WTC11 (cell line): ENCODE measurements around the gene STXBP6. TPM values are rescaled to one million over a fixed set of nuclear protein-coding genes. Genes with fewer than 3 reads are reported as not detected.

Experiments
- ATAC-seq: fragments of 200-7000 bp; cut with Tn5 transposase; 2 replicates; pipeline ENCODE4 v1.10.0; 2021; ENCODE audit warnings: mild to moderate bottlenecking, moderate library complexity
- CTCF ChIA-PET: fragments of 300-600 bp; sonication (Branson Sonifier 250); formaldehyde crosslinking; loops from one replicate; lab custom pipeline; 2021; ENCODE audit warnings: antibody characterized with exemption; lab: Charles Lee
- POLR2A ChIA-PET: fragments of 350-600 bp; sonication (Branson Sonifier 250); formaldehyde crosslinking; loops from one replicate; lab custom pipeline; 2021; ENCODE audit warnings: antibody characterized with exemption; lab: Charles Lee
- DNase-seq: peaks from one replicate; pipeline ENCODE4 v3.0.0; 2021; ENCODE audit warnings: low spot score
- H3K27ac Mint-ChIP-seq: 2 replicates; pipeline ENCODE4 v1.8.0; 2021; ENCODE audit warnings: mixed read lengths
- H3K27me3 Mint-ChIP-seq: 2 replicates; pipeline ENCODE4 v1.8.0; 2021; ENCODE audit warnings: low read depth, mild to moderate bottlenecking, moderate library complexity, mixed read lengths
- H3K36me3 Mint-ChIP-seq: 2 replicates; pipeline ENCODE4 v1.8.0; 2021; ENCODE audit warnings: mixed read lengths
- H3K4me1 Mint-ChIP-seq: 2 replicates; pipeline ENCODE4 v1.8.0; 2022; ENCODE audit warnings: mixed read lengths
- H3K4me3 Mint-ChIP-seq: 2 replicates; pipeline ENCODE4 v1.8.0; 2021; ENCODE audit warnings: mild to moderate bottlenecking, moderate library complexity, mixed read lengths
- H3K9me3 Mint-ChIP-seq: 2 replicates; pipeline ENCODE4 v1.8.0; 2021; ENCODE audit warnings: mixed read lengths
- ATF1 ChIP-seq: sonication (generic); formaldehyde crosslinking; IDR thresholded peaks from 2 replicates; pipeline ENCODE4 v1.8.1; 2023; ENCODE audit warnings: mild to moderate bottlenecking, moderate library complexity, missing genetic modification reagents
- ESRRA ChIP-seq: sonication (generic); formaldehyde crosslinking; IDR thresholded peaks from 2 replicates; pipeline ENCODE4 v1.8.1; 2022; ENCODE audit warnings: mild to moderate bottlenecking, missing genetic modification reagents, borderline replicate concordance
- GABPB1 ChIP-seq: sonication (generic); formaldehyde crosslinking; IDR thresholded peaks from 2 replicates; pipeline ENCODE4 v1.8.1; 2023; ENCODE audit warnings: mild to moderate bottlenecking, missing genetic modification reagents
- GTF2I ChIP-seq: fragments of 250-450 bp; sonication (Bioruptor Pico); conservative IDR thresholded peaks from 2 replicates; pipeline ENCODE4 v1.4.0; 2021; ENCODE audit warnings: mild to moderate bottlenecking
- HMGA2 ChIP-seq: fragments of 250-450 bp; sonication (Bioruptor Pico); IDR thresholded peaks from 2 replicates; pipeline ENCODE4 v1.4.0; 2021; ENCODE audit warnings: mild to moderate bottlenecking, moderate library complexity
- NFE2L1 ChIP-seq: sonication (generic); formaldehyde crosslinking; IDR thresholded peaks from 2 replicates; pipeline ENCODE4 v1.8.1; 2023; ENCODE audit warnings: missing genetic modification reagents
- NR1H2 ChIP-seq: sonication (generic); formaldehyde crosslinking; IDR thresholded peaks from 2 replicates; pipeline ENCODE4 v1.9.0; 2021; ENCODE audit warnings: mild to moderate bottlenecking, moderate library complexity, missing genetic modification reagents
- NR3C1 ChIP-seq: sonication (generic); formaldehyde crosslinking; conservative IDR thresholded peaks from 2 replicates; pipeline ENCODE4 v1.8.1; 2023; ENCODE audit warnings: low read depth, mild to moderate bottlenecking, missing genetic modification reagents
- SMAD4 ChIP-seq: sonication (generic); formaldehyde crosslinking; IDR thresholded peaks from 2 replicates; pipeline ENCODE4 v1.8.0; 2022; ENCODE audit warnings: mild to moderate bottlenecking, missing genetic modification reagents
- SOX15 ChIP-seq: fragments of 250-450 bp; sonication (Bioruptor Pico); IDR thresholded peaks from 2 replicates; pipeline ENCODE4 v1.9.0; 2021; ENCODE audit warnings: mild to moderate bottlenecking
- TEAD1 ChIP-seq: sonication (generic); formaldehyde crosslinking; IDR thresholded peaks from 2 replicates; pipeline ENCODE4 v1.8.0; 2022; ENCODE audit warnings: mild to moderate bottlenecking, missing genetic modification reagents
- ZNF317 ChIP-seq: sonication (generic); formaldehyde crosslinking; IDR thresholded peaks from 2 replicates; pipeline ENCODE4 v1.8.1; 2023; ENCODE audit warnings: low read depth, mild to moderate bottlenecking, moderate library complexity, missing genetic modification reagents, borderline replicate concordance
- ZNF423 ChIP-seq: fragments of 250-450 bp; sonication (Bioruptor Pico); IDR thresholded peaks from 2 replicates; pipeline ENCODE4 v2.1.2; 2022; ENCODE audit warnings: mild to moderate bottlenecking, moderate library complexity
- ZNF671 ChIP-seq: fragments of 250-450 bp; sonication (Bioruptor Pico); IDR thresholded peaks from 2 replicates; pipeline ENCODE4 v1.8.0; 2021; ENCODE audit warnings: mild to moderate bottlenecking
- total RNA-seq: library from RNA; stranded (reverse); gene quantifications from 3 replicates; pipeline ENCODE4 v1.2.3, GENCODE V29; 2021
- TF ChIP-seq, protein P1 (sequence below): sonication (generic); formaldehyde crosslinking; IDR thresholded peaks from 2 replicates; pipeline ENCODE4 v1.8.0; 2022; ENCODE audit warnings: mild to moderate bottlenecking, missing genetic modification reagents
- TF ChIP-seq, protein P2 (sequence below): sonication (generic); formaldehyde crosslinking; IDR thresholded peaks from 2 replicates; pipeline ENCODE4 v1.8.0; 2022; ENCODE audit warnings: missing genetic modification reagents
- TF ChIP-seq, protein P3 (sequence below): fragments of 200-600 bp; IDR thresholded peaks from 2 replicates; pipeline ENCODE4 v1.8.0; 2022; ENCODE audit warnings: antibody characterized with exemption
- TF ChIP-seq, protein P4 (sequence below): fragments of 250-450 bp; sonication (Bioruptor Pico); IDR thresholded peaks from 2 replicates; pipeline ENCODE4 v1.8.0; 2021; ENCODE audit warnings: mild to moderate bottlenecking
- TF ChIP-seq, protein P5 (sequence below): sonication (generic); formaldehyde crosslinking; IDR thresholded peaks from 2 replicates; pipeline ENCODE4 v1.8.1; 2022; ENCODE audit warnings: mild to moderate bottlenecking, moderate library complexity, missing genetic modification reagents
- TF ChIP-seq, protein P6 (sequence below): sonication (generic); formaldehyde crosslinking; IDR thresholded peaks from 2 replicates; pipeline ENCODE4 v1.8.1; 2022; ENCODE audit warnings: missing genetic modification reagents, borderline replicate concordance

STXBP6 gene
- total RNA-seq, 1 experiment from 2014 or later: 4.2 TPM

DNA sequence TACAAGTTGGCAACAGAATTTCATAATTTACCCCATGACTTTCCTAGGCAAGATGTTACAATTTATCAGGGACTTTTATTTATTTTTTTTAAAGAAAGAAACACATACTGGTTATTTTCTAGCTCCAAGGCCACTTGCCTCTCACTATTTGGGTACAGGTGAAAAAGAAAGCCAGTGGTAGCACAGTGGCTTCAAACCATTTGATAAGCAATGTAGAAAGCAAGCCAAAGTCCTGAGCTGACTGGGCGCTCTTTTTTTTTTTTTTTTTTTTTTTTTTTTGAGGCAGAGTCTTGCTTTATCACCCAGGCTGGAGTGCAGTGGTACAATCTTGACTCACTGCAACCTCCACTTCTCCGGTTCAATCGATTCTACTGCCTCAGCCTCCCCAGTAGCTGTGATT is 73.3 kb downstream of the STXBP6 start (continued):
- TF ChIP-seq, protein P1, sequence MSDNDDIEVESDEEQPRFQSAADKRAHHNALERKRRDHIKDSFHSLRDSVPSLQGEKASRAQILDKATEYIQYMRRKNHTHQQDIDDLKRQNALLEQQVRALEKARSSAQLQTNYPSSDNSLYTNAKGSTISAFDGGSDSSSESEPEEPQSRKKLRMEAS (CRISPR knock-in tag): no peak
- no peak for TF ChIP-seq NR3C1 (CRISPR knock-in tag)
- no peak for TF ChIP-seq NR1H2 (CRISPR knock-in tag)
- TF ChIP-seq TEAD1: no peak
- no peak for TF ChIP-seq GTF2I
- no peak for TF ChIP-seq ESRRA (CRISPR knock-in tag)
- TF ChIP-seq, protein P2, sequence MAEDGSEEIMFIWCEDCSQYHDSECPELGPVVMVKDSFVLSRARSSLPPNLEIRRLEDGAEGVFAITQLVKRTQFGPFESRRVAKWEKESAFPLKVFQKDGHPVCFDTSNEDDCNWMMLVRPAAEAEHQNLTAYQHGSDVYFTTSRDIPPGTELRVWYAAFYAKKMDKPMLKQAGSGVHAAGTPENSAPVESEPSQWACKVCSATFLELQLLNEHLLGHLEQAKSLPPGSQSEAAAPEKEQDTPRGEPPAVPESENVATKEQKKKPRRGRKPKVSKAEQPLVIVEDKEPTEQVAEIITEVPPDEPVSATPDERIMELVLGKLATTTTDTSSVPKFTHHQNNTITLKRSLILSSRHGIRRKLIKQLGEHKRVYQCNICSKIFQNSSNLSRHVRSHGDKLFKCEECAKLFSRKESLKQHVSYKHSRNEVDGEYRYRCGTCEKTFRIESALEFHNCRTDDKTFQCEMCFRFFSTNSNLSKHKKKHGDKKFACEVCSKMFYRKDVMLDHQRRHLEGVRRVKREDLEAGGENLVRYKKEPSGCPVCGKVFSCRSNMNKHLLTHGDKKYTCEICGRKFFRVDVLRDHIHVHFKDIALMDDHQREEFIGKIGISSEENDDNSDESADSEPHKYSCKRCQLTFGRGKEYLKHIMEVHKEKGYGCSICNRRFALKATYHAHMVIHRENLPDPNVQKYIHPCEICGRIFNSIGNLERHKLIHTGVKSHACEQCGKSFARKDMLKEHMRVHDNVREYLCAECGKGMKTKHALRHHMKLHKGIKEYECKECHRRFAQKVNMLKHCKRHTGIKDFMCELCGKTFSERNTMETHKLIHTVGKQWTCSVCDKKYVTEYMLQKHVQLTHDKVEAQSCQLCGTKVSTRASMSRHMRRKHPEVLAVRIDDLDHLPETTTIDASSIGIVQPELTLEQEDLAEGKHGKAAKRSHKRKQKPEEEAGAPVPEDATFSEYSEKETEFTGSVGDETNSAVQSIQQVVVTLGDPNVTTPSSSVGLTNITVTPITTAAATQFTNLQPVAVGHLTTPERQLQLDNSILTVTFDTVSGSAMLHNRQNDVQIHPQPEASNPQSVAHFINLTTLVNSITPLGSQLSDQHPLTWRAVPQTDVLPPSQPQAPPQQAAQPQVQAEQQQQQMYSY (CRISPR knock-in tag): no peak
- TF ChIP-seq, all 79 proteins: peak for 0

DNA sequence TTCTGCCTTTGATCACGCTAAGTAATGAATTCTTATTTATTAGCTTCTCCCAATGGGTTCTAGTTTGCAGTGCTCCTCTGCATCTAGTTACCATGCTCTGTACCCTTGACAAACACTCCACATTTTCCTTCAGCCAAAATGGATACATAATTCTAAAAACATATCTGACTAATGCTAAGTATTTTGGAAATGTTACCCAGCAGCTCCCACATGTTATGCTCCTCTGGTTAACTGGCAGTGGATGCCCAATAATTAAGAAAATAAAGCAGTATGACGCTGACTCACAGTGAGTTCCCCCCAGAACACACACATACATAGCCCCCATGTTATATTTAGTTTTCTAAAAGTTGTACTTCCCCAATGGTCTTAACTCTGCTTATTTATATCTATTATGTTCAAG is 74.6 kb downstream of the STXBP6 start:
- TF ChIP-seq HMGA2 (CRISPR knock-in tag) (no peak), ZNF671 (CRISPR knock-in tag) (no peak), SOX15 (CRISPR knock-in tag) (no peak), ZNF317 (no peak)
- H3K27ac Mint-ChIP-seq: no peak overlapping the region
- no peaks in the 10 kb centered on the region for H3K27me3 Mint-ChIP-seq
- H3K9me3 Mint-ChIP-seq: no peaks in the 10 kb centered on the region
- H3K4me1 Mint-ChIP-seq: no peaks in the 10 kb centered on the region
- no peak overlapping the region for H3K4me3 Mint-ChIP-seq
- ATAC-seq (no peak), DNase-seq (no peak)
- H3K36me3 Mint-ChIP-seq: no peaks in the 10 kb centered on the region
- ChIA-PET POLR2A (no interaction called here), CTCF (no interaction called here)

DNA sequence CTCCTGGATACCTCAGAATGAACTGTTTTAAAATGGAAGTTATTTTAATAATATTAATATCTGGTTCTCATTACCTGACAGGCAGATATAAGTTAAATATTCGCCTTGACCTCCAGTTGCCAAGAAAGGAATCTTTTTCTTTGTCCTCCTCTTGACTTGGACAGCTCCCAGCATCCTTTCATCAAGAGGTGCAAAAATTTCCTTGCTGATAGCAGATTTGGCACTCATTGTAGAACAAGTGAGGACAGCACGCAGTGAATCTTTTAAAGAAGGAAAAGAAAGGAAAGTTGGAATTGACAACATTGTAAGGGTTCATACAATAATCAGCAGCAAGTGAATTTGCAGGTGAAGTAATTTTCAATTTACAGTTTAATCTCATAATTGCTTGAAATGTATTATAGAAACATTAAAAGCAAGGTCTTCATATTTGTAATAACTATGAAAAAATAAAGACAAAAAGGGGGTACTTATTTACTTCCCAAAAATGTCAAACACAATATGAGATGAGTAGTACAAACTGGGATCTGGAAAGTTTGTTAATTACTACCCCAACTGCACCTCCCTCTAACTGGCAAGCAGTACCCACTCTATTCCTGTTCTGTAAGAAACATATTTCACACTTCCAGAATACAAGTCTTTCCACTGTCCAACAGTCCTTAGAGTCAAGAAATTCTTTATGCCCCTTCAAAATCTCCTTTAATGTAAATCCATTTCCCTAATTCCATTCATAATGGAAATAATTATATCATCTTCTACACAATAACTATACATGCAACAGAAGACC is 75.2 kb downstream of the STXBP6 start:
- TF ChIP-seq NR1H2 (CRISPR knock-in tag) (no peak), NFE2L1 (CRISPR knock-in tag) (no peak), ATF1 (no peak), GABPB1 (no peak), ZNF423 (no peak), SMAD4 (CRISPR knock-in tag) (no peak)
- TF ChIP-seq, protein P3, sequence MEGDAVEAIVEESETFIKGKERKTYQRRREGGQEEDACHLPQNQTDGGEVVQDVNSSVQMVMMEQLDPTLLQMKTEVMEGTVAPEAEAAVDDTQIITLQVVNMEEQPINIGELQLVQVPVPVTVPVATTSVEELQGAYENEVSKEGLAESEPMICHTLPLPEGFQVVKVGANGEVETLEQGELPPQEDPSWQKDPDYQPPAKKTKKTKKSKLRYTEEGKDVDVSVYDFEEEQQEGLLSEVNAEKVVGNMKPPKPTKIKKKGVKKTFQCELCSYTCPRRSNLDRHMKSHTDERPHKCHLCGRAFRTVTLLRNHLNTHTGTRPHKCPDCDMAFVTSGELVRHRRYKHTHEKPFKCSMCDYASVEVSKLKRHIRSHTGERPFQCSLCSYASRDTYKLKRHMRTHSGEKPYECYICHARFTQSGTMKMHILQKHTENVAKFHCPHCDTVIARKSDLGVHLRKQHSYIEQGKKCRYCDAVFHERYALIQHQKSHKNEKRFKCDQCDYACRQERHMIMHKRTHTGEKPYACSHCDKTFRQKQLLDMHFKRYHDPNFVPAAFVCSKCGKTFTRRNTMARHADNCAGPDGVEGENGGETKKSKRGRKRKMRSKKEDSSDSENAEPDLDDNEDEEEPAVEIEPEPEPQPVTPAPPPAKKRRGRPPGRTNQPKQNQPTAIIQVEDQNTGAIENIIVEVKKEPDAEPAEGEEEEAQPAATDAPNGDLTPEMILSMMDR: no peak
- TF ChIP-seq, protein P4, sequence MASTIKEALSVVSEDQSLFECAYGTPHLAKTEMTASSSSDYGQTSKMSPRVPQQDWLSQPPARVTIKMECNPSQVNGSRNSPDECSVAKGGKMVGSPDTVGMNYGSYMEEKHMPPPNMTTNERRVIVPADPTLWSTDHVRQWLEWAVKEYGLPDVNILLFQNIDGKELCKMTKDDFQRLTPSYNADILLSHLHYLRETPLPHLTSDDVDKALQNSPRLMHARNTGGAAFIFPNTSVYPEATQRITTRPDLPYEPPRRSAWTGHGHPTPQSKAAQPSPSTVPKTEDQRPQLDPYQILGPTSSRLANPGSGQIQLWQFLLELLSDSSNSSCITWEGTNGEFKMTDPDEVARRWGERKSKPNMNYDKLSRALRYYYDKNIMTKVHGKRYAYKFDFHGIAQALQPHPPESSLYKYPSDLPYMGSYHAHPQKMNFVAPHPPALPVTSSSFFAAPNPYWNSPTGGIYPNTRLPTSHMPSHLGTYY (CRISPR knock-in tag): no peak
- TF ChIP-seq, protein P5, sequence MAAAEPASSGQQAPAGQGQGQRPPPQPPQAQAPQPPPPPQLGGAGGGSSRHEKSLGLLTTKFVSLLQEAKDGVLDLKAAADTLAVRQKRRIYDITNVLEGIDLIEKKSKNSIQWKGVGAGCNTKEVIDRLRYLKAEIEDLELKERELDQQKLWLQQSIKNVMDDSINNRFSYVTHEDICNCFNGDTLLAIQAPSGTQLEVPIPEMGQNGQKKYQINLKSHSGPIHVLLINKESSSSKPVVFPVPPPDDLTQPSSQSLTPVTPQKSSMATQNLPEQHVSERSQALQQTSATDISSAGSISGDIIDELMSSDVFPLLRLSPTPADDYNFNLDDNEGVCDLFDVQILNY: no peak
- TF ChIP-seq, protein P6, sequence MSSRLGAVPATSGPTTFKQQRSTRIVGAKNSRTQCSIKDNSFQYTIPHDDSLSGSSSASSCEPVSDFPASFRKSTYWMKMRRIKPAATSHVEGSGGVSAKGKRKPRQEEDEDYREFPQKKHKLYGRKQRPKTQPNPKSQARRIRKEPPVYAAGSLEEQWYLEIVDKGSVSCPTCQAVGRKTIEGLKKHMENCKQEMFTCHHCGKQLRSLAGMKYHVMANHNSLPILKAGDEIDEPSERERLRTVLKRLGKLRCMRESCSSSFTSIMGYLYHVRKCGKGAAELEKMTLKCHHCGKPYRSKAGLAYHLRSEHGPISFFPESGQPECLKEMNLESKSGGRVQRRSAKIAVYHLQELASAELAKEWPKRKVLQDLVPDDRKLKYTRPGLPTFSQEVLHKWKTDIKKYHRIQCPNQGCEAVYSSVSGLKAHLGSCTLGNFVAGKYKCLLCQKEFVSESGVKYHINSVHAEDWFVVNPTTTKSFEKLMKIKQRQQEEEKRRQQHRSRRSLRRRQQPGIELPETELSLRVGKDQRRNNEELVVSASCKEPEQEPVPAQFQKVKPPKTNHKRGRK: no peak
- Mint-ChIP-seq H3K27ac (no peak overlapping the region), H3K36me3 (no peaks in the 10 kb centered on the region), H3K4me1 (no peaks in the 10 kb centered on the region), H3K27me3 (no peaks in the 10 kb centered on the region), H3K9me3 (no peaks in the 10 kb centered on the region), H3K4me3 (no peak overlapping the region)
- DNase-seq: no peak
- POLR2A ChIA-PET: no interaction called here
- no peak for ATAC-seq
- CTCF ChIA-PET: no interaction called here
